ENCODE data around the gene RNF180. TPM values are rescaled to one million over a fixed set of nuclear protein-coding genes. Genes with fewer than 3 reads are reported as not detected.

RNF180 gene
- polyA plus RNA-seq, 2 donors: 0.63 to 1.0 TPM

DNA sequence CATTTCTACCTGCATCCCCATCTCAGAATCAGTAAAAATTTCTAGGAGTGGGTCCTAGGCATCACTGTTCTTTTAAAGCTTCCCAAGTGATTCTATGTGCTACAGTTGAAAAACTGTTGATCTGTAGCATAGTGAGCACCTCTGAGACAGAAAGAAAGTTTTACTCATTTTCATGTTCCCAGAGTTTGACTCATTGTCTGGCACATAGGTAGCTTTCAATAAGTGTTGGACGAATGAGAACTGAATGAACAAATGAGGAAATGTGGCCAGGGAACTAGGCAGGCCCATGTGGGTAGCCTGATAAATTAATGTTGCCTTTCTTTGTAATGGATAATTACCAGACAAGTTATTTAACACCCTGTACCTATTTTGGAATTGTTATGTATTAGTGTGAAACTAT is 33.8 kb downstream of the RNF180 start:
- 38 to 46% methylated on average over 1 of the region's 1 CpG for WGBS, 2 donors
- Histone ChIP-seq H3K27me3 (ENCODE audit: control insufficient read depth in 1 of 2, insufficient read depth in 2 of 2, low read length in 2 of 2) (no peaks in the 10 kb centered on the region), H3K4me1 (ENCODE audit: control insufficient read depth in 2 of 2, insufficient read depth in 2 of 2, low read length in 1 of 2) (no peaks in the 10 kb centered on the region), H3K36me3 (ENCODE audit: control insufficient read depth in 2 of 2, insufficient read depth in 2 of 2, low read length in 1 of 2) (no peaks in the 10 kb centered on the region), H3K4me3 (ENCODE audit: low read depth in 1 of 2, low read length in 2 of 2) (no peak overlapping the region), H3K9me3 (ENCODE audit: control insufficient read depth in 2 of 2, insufficient read depth in 1 of 2, low read depth in 1 of 2, low read length in 1 of 2) (no peaks in the 10 kb centered on the region), H3K27ac (ENCODE audit: low read depth in 2 of 2, low read length in 1 of 2) (no peak overlapping the region)

GRCh38 chr5:64201996-64202395 is 36.4 kb downstream of the RNF180 start:
- Histone ChIP-seq H3K36me3 (ENCODE audit: control insufficient read depth in 2 of 2, insufficient read depth in 2 of 2, low read length in 1 of 2) (no peaks in the 10 kb centered on the region), H3K27ac (ENCODE audit: low read depth in 2 of 2, low read length in 1 of 2) (no peak overlapping the region), H3K9me3 (ENCODE audit: control insufficient read depth in 2 of 2, insufficient read depth in 1 of 2, low read depth in 1 of 2, low read length in 1 of 2) (no peaks in the 10 kb centered on the region), H3K4me3 (ENCODE audit: low read depth in 1 of 2, low read length in 2 of 2) (no peak overlapping the region), H3K4me1 (ENCODE audit: control insufficient read depth in 2 of 2, insufficient read depth in 2 of 2, low read length in 1 of 2) (no peaks in the 10 kb centered on the region), H3K27me3 (ENCODE audit: control insufficient read depth in 1 of 2, insufficient read depth in 2 of 2, low read length in 2 of 2) (no peaks in the 10 kb centered on the region)
- WGBS, 2 donors: 90 to 94% methylated on average over 1 of the region's 1 CpG

GRCh38 chr5:64206653-64207052 is 41.0 kb downstream of the RNF180 start:
- no peaks in the 10 kb centered on the region for H3K36me3 ChIP-seq (ENCODE audit: control insufficient read depth in 2 of 2, insufficient read depth in 2 of 2, low read length in 1 of 2)
- WGBS, 2 donors: 53 to 56% methylated on average over 2 of the region's 2 CpGs
- H3K9me3 ChIP-seq (ENCODE audit: control insufficient read depth in 2 of 2, insufficient read depth in 1 of 2, low read depth in 1 of 2, low read length in 1 of 2): no peaks in the 10 kb centered on the region
- no peak overlapping the region for H3K27ac ChIP-seq (ENCODE audit: low read depth in 2 of 2, low read length in 1 of 2)
- H3K27me3 ChIP-seq (ENCODE audit: control insufficient read depth in 1 of 2, insufficient read depth in 2 of 2, low read length in 2 of 2): no peaks in the 10 kb centered on the region
- H3K4me1 ChIP-seq (ENCODE audit: control insufficient read depth in 2 of 2, insufficient read depth in 2 of 2, low read length in 1 of 2): no peaks in the 10 kb centered on the region
- H3K4me3 ChIP-seq (ENCODE audit: low read depth in 1 of 2, low read length in 2 of 2): no peak overlapping the region

DNA sequence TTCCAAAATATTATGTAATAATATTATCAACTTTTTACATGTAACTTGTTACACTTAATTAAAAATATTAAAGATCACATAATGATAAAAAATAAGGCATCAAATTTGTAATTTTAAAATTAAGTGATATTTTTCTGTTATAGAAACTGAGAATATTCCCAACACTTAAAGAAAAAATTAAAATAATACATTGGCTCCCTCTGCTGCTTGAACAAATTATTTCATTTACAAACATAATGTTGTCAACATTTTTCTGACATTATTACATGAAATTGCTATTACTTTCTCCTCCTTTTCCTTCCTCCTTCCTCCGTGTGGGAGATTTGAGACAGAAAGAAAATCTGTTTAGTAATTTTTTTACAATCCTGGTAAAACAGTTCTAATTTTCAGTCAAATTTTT is 42.3 kb downstream of the RNF180 start:
- Histone ChIP-seq H3K27ac (ENCODE audit: low read depth in 2 of 2, low read length in 1 of 2) (no peak overlapping the region), H3K36me3 (ENCODE audit: control insufficient read depth in 2 of 2, insufficient read depth in 2 of 2, low read length in 1 of 2) (no peaks in the 10 kb centered on the region), H3K27me3 (ENCODE audit: control insufficient read depth in 1 of 2, insufficient read depth in 2 of 2, low read length in 2 of 2) (no peaks in the 10 kb centered on the region), H3K9me3 (ENCODE audit: control insufficient read depth in 2 of 2, insufficient read depth in 1 of 2, low read depth in 1 of 2, low read length in 1 of 2) (no peaks in the 10 kb centered on the region), H3K4me3 (ENCODE audit: low read depth in 1 of 2, low read length in 2 of 2) (no peak overlapping the region), H3K4me1 (ENCODE audit: control insufficient read depth in 2 of 2, insufficient read depth in 2 of 2, low read length in 1 of 2) (no peaks in the 10 kb centered on the region)
- WGBS, 2 donors: 18 to 34% methylated on average over 1 of the region's 1 CpG

- no peaks in the 10 kb centered on the region for H3K36me3 ChIP-seq (ENCODE audit: control insufficient read depth in 2 of 2, insufficient read depth in 2 of 2, low read length in 1 of 2)
- H3K9me3 ChIP-seq (ENCODE audit: control insufficient read depth in 2 of 2, insufficient read depth in 1 of 2, low read depth in 1 of 2, low read length in 1 of 2): no peaks in the 10 kb centered on the region
- no peak overlapping the region for H3K4me3 ChIP-seq (ENCODE audit: low read depth in 1 of 2, low read length in 2 of 2)
- H3K27me3 ChIP-seq (ENCODE audit: control insufficient read depth in 1 of 2, insufficient read depth in 2 of 2, low read length in 2 of 2): no peaks in the 10 kb centered on the region
- H3K4me1 ChIP-seq (ENCODE audit: control insufficient read depth in 2 of 2, insufficient read depth in 2 of 2, low read length in 1 of 2): no peaks in the 10 kb centered on the region
- H3K27ac ChIP-seq (ENCODE audit: low read depth in 2 of 2, low read length in 1 of 2): no peak overlapping the region
These were observed 43.7 kb downstream of the RNF180 start for GRCh38 chr5:64209353-64209752.

DNA sequence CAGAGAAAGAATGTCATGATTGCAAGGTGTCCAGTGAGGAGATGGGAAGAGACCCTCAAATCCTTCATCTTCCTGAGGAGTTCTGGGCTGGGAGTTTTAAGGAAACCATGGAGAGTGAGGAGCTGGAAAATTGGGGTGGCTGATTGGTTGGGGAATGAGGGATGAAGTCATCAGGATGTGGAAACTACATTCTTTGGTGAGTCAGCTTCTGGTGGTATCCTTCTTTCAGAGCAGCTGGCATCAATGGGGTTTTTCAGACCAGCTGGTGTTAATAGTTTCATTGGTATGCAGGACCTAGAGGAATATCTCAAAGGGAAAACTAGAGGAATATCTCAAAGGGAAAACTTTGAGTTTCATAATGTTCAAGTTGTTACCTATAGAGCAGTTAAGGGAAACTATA is 45.2 kb downstream of the RNF180 start:
- H3K27me3 ChIP-seq (ENCODE audit: control insufficient read depth in 1 of 2, insufficient read depth in 2 of 2, low read length in 2 of 2): no peaks in the 10 kb centered on the region
- H3K9me3 ChIP-seq (ENCODE audit: control insufficient read depth in 2 of 2, insufficient read depth in 1 of 2, low read depth in 1 of 2, low read length in 1 of 2): no peaks in the 10 kb centered on the region
- no peaks in the 10 kb centered on the region for H3K4me1 ChIP-seq (ENCODE audit: control insufficient read depth in 2 of 2, insufficient read depth in 2 of 2, low read length in 1 of 2)
- no peaks in the 10 kb centered on the region for H3K36me3 ChIP-seq (ENCODE audit: control insufficient read depth in 2 of 2, insufficient read depth in 2 of 2, low read length in 1 of 2)
- H3K4me3 ChIP-seq (ENCODE audit: low read depth in 1 of 2, low read length in 2 of 2): no peak overlapping the region
- H3K27ac ChIP-seq (ENCODE audit: low read depth in 2 of 2, low read length in 1 of 2): no peak overlapping the region

DNA sequence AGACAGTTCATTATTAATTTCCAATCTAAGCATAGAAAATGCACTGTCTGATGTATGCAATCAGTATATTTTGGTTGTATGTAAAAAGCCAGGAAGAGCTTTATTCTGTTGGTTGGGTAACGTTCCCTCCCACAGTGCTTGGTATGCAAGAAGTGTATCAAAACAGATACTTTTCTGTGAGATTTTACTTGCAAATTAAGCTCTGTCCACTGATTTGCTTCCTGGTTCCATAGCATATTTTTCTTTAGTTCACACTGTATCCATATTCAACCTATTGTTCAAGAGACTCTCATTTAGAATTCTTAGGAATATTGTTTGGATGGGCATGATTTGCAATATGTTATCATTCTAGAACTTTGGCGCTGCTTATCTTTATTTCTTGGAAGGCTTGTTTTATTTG is 47.4 kb downstream of the RNF180 start:
- WGBS, 2 donors: 81 to 88% methylated on average over 2 of the region's 2 CpGs
- no peak overlapping the region for H3K4me3 ChIP-seq (ENCODE audit: low read depth in 1 of 2, low read length in 2 of 2)
- no peaks in the 10 kb centered on the region for H3K4me1 ChIP-seq (ENCODE audit: control insufficient read depth in 2 of 2, insufficient read depth in 2 of 2, low read length in 1 of 2)
- H3K27ac ChIP-seq (ENCODE audit: low read depth in 2 of 2, low read length in 1 of 2): no peak overlapping the region
- H3K9me3 ChIP-seq (ENCODE audit: control insufficient read depth in 2 of 2, insufficient read depth in 1 of 2, low read depth in 1 of 2, low read length in 1 of 2): no peaks in the 10 kb centered on the region
- H3K36me3 ChIP-seq (ENCODE audit: control insufficient read depth in 2 of 2, insufficient read depth in 2 of 2, low read length in 1 of 2): no peaks in the 10 kb centered on the region
- H3K27me3 ChIP-seq (ENCODE audit: control insufficient read depth in 1 of 2, insufficient read depth in 2 of 2, low read length in 2 of 2): no peaks in the 10 kb centered on the region

DNA sequence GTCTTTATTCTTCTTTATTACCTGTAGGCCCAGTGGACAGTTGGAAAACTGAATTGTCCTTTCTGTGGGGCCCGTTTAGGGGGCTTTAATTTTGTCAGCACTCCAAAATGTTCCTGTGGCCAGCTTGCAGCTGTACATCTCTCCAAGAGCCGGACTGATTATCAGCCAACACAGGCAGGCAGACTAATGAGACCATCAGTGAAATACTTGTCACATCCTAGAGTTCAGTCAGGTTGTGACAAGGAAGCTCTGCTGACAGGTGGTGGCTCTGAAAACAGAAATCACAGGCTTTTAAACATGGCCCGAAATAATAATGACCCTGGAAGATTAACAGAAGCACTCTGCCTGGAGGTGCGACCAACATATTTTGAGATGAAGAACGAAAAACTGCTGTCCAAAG is 47.9 kb downstream of the RNF180 start:
- H3K36me3 ChIP-seq (ENCODE audit: control insufficient read depth in 2 of 2, insufficient read depth in 2 of 2, low read length in 1 of 2): no peaks in the 10 kb centered on the region
- no peaks in the 10 kb centered on the region for H3K4me1 ChIP-seq (ENCODE audit: control insufficient read depth in 2 of 2, insufficient read depth in 2 of 2, low read length in 1 of 2)
- H3K27me3 ChIP-seq (ENCODE audit: control insufficient read depth in 1 of 2, insufficient read depth in 2 of 2, low read length in 2 of 2): no peaks in the 10 kb centered on the region
- WGBS, 2 donors: 69 to 76% methylated on average over 5 of the region's 5 CpGs
- no peak overlapping the region for H3K4me3 ChIP-seq (ENCODE audit: low read depth in 1 of 2, low read length in 2 of 2)
- no peak overlapping the region for H3K27ac ChIP-seq (ENCODE audit: low read depth in 2 of 2, low read length in 1 of 2)
- H3K9me3 ChIP-seq (ENCODE audit: control insufficient read depth in 2 of 2, insufficient read depth in 1 of 2, low read depth in 1 of 2, low read length in 1 of 2): no peaks in the 10 kb centered on the region

GRCh38 chr5:64214132-64214531 is 48.5 kb downstream of the RNF180 start:
- 79 to 84% methylated on average over 3 of the region's 3 CpGs for WGBS, 2 donors
- no peak overlapping the region for H3K27ac ChIP-seq (ENCODE audit: low read depth in 2 of 2, low read length in 1 of 2)
- no peaks in the 10 kb centered on the region for H3K9me3 ChIP-seq (ENCODE audit: control insufficient read depth in 2 of 2, insufficient read depth in 1 of 2, low read depth in 1 of 2, low read length in 1 of 2)
- no peaks in the 10 kb centered on the region for H3K36me3 ChIP-seq (ENCODE audit: control insufficient read depth in 2 of 2, insufficient read depth in 2 of 2, low read length in 1 of 2)
- no peak overlapping the region for H3K4me3 ChIP-seq (ENCODE audit: low read depth in 1 of 2, low read length in 2 of 2)
- H3K4me1 ChIP-seq (ENCODE audit: control insufficient read depth in 2 of 2, insufficient read depth in 2 of 2, low read length in 1 of 2): no peaks in the 10 kb centered on the region
- H3K27me3 ChIP-seq (ENCODE audit: control insufficient read depth in 1 of 2, insufficient read depth in 2 of 2, low read length in 2 of 2): no peaks in the 10 kb centered on the region

GRCh38 chr5:64221911-64222310 is 56.3 kb downstream of the RNF180 start:
- WGBS, 2 donors: 100% methylated on average over 1 of the region's 1 CpG

More at GRCh38 chr5:64221911-64222310, 56.3 kb downstream of the RNF180 start:
- Histone ChIP-seq H3K27ac (ENCODE audit: low read depth in 2 of 2, low read length in 1 of 2) (no peak overlapping the region), H3K27me3 (ENCODE audit: control insufficient read depth in 1 of 2, insufficient read depth in 2 of 2, low read length in 2 of 2) (no peaks in the 10 kb centered on the region), H3K9me3 (ENCODE audit: control insufficient read depth in 2 of 2, insufficient read depth in 1 of 2, low read depth in 1 of 2, low read length in 1 of 2) (no peaks in the 10 kb centered on the region), H3K36me3 (ENCODE audit: control insufficient read depth in 2 of 2, insufficient read depth in 2 of 2, low read length in 1 of 2) (no peaks in the 10 kb centered on the region), H3K4me3 (ENCODE audit: low read depth in 1 of 2, low read length in 2 of 2) (no peak overlapping the region), H3K4me1 (ENCODE audit: control insufficient read depth in 2 of 2, insufficient read depth in 2 of 2, low read length in 1 of 2) (no peaks in the 10 kb centered on the region)

Measured in esophagus (tissue), 2 donors.